Activated CD4-positive, CD25-positive, alpha-beta regulatory T cell (primary cell): ENCODE measurements around the gene PHGDH.
"Not testable (repeated sequence)": the region's sequence is repeated elsewhere in the genome, so short reads cannot be mapped to it uniquely, and the experiment has no call there.

ENCODE experiments used
- DNase-seq, 4 experiments: peaks; one replicate each; lab custom pipeline; 2025; lab: John Stamatoyannopoulos, UW

PHGDH gene

GRCh38 chr1:119697598-119697997 lies 14.1 kb upstream of the PHGDH start:
- DNase-seq: no peak

- DNase-seq: no peak
Measured at GRCh38 chr1:119700326-119700725, 11.4 kb upstream of the PHGDH start.

- no peak for DNase-seq
Measured at GRCh38 chr1:119701659-119702058, 10.1 kb upstream of the PHGDH start.

DNA sequence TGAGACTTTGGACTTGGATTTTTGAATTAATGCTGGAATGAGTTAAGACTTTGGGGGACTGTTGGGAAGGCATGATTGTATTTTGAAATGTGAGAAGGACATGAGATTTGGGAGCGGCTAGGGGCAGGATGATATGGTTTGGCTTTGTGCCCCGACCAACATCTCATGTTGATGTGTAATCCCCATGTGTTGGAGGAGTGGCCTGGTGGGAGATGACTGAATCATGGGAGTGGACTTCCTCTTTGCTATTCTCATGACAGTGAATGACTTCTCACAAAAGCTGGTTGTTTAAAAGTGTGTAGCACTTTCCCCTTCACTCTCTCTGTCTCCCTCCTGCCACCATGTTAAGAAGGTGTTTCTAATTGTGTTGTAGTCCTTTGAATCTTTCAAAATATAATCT lies 9.3 kb upstream of the PHGDH start:
- DNase-seq: no peak

DNA sequence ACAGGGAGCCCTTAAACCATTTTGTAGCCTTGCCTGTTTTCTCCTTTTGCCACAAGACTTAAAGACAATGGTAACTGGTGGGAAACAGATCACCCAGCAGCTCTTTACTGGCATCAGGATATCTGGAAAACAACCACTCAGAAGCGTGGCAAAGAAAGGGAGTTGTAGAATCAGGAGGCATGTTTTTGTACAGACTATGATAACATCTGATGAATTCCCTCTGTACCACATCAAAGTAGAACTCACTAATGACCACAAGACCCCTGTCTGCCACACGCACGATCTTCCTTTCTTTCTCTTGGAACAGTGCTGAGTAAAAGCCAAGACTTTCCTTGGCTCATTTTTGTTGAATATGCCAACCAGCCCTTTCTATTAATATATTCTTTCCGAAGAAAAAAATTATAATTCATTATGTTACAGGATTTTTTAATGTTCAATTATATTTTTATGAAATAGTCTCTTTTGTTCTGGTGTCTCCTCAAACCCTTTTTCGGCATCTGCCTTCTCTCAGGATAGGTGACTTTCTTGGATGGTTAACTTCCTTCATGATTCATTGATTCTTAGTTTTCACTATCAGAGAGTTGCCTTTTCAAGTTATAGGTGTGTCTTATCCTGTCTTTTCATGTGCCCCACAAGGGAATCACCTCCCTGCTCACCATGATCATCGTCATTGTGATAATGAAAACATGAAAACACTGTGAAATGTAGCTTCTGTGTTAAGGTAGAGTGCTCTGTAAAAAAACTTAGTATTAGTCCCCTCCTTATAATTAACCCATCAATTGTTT lies 7.9 kb upstream of the PHGDH start:
- DNase-seq: no peak

GRCh38 chr1:119706599-119706998 lies 5.1 kb upstream of the PHGDH start:
- DNase-seq: not testable (repeated sequence)

DNA sequence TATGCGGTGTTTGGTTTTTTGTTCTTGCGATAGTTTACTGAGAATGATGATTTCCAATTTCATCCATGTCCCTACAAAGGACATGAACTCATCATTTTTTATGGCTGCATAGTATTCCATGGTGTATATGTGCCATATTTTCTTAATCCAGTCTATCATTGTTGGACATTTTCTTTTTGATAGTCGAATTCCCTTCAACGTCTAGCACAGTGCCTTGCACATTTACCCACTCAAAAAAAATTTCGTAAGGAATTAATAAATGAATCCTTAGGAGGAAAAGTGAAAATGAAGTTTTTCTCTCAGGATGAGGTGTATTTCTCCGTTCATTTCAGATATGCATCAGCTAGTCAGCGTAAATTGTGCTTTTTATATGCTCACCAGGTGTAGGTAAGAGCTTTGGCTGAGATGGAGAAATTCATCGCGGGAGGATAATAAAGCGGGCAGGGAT lies 354 bp upstream of the PHGDH start:
- DNase-seq: not testable (repeated sequence)

GRCh38 chr1:119712342-119713038 lies 756 bp downstream of the PHGDH start:
- DNase-seq: no peak

DNA sequence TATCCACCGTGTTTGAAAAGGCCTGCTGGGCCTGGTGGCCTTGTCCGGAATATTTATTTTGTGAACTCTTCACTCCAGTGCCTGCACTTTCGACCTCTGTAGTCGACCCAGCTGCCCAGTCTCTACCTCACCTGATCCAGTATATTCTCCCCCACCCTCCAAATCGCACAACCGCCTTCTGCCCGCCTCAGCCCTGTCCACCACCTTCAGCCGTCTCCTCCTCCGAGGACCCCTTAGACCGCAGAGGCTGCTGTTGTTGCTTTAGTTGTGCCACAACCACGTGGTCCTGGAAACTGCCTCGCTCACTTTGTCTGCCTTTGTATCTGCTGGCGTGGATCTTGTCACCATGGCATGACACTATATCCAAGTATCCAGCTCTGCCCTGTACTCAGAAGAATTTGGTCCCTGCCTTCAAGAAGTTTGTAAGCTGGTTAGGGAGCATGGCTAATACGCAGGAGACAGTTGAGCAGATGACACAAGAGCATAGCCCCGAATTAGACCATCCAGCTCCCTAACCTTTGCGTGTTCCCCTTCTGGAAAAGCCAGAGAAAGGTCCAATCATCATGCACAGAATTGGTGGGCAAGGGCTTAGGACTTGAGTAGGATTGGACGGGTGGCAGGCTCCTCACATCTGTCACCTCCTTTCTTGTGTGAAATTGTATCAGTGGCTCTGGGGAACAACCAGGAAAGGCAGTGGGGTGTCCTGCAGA lies 1.5 kb downstream of the PHGDH start:
- DNase-seq: no peak

DNA sequence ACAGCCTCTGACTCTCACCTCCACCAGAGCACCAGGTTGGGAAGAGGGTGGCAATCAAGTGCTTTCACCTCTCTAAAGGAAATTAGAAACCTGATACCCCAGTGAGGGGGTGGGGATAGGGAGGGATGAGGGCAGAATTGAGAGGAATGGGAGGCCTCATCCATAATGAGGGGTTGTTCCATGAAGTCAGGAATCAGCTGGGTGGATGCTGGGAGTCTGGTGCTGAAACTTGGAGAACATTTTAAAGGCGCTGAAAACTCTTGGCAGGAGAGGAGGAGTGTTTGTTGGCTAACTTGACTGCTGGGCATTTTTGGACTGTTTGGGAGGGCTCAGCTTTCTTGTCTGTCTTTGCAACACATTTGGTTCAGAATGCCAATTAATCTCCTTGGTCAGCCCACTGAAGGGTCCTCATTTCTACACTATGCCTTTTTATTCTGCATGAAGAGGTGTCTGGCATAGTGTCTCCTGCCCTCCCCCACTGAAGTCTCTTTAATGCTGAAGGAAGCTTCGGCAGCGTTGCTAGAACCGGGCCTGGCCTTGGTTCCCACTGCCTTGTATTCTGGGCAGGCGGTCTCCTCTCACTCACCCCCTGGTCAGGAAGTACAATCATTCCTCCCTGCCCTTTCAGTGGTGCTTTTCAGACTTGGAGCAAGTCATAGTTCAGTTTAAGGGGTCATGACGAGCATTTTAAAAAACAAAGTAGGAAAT lies 2.2 kb downstream of the PHGDH start:
- no peak for DNase-seq

DNA sequence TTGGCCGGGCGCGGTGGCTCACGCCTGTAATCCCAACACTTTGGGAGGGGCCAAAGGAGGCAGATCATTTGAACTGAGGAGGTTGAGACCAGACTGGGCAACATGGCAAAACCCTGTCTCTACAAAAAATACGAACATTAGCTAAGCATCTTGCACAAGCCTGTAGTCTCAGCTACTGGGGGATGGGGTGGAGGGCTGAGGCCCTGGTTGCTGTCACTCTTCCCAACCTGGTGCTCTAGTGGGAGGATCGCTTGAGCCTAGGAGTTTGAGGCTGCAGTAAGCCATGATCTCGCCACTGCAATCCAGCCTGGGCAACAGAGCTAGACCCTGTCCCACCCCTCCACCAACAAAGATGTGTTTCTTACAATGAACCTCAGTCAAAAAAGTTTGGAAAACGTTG lies 2.8 kb downstream of the PHGDH start:
- no peak for DNase-seq

- no peak for DNase-seq
Measured at GRCh38 chr1:119715542-119715941, 3.8 kb downstream of the PHGDH start.

GRCh38 chr1:119718409-119718808 lies 6.7 kb downstream of the PHGDH start:
- no peak for DNase-seq

DNA sequence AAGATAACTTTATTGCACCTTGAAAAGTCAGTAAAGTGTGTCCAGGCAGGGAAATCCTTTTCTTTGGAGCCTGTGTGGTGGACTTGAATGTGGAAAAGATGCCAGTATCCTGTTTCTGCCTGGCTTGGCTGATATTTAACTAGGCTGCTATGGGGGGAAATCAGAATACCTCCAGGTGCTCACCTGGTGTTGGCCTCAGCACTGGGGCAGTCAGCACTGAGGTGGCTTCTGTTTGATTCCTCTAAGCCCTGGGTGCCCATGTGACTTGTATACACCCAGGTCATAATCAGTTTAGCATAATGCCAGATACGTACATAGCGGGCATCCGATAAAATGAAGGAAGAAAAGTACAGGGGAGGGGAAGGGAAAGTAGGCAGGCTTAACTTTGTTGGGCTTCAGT lies 7.2 kb downstream of the PHGDH start:
- DNase-seq: no peak

- DNase-seq: no peak
Measured at GRCh38 chr1:119720866-119721440, 9.2 kb downstream of the PHGDH start.

DNA sequence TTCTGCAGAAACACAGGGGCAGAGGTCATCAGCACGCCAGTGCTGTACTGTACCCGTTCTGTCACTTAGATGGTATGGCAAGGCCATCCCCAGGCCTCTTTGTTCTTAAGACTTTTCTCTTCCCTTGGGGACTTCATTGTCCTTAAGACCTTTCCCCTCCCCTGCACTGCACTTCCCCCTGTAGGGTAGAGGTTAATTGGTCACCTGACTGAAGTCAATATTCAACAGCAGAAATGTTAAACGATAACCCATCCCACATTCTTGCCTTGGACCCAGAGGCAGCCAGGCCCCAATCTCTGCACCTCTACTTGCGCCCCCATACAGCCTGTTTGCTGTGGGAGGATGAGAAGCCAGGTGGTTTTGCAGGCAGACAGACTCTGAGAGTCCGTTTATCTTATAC lies 10.2 kb downstream of the PHGDH start:
- DNase-seq: no peak

DNA sequence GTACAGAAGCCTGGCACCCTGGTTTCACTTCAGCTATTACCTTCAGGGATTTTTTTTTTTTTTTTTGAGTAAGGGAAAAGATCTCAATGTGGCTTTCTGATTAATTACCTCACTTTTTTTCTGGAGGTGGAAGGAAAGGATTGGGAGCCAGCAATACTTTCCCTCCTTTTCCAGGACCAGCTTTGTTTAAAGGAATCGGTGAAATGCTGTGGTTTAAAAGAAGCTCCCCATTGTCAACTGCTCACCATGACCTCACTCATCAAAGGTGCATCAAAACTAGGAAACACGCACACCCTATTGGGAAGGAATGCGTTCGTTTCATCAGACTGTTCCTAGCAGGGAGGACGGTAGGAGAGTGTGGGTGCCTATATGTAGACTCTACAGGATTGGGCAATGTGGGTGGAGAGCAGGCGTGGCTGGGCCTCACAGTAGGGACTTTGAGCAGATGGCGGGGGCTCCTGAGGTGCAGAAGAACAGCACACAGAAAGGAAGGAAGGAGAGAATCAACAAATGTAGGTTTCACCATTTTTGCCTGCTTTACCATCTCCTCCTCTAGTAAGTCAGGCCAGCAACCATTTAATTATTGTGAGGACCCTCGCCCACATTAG lies 13.0 kb downstream of the PHGDH start:
- no peak for DNase-seq

GRCh38 chr1:119725626-119726025 lies 13.9 kb downstream of the PHGDH start:
- no peak for DNase-seq

DNA sequence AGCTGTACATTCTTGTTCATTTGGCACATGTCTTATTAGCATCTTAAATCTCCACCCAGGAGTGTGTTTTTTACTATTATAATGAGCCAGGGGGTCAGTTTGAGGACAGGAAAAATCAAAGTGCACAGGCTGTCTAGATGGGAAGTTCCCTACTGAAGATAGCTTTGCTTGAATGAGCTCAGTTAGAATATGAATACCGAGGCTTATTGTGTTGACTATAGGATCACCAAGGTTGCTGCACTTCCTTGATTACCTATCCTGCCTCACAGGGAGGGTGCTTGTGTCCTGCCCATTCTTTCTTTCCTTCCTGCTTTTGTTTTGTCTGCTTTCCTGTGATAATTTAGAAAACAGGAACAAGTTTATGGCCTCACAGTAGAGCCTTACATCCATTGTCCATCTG lies 16.3 kb downstream of the PHGDH start:
- DNase-seq: no peak

DNA sequence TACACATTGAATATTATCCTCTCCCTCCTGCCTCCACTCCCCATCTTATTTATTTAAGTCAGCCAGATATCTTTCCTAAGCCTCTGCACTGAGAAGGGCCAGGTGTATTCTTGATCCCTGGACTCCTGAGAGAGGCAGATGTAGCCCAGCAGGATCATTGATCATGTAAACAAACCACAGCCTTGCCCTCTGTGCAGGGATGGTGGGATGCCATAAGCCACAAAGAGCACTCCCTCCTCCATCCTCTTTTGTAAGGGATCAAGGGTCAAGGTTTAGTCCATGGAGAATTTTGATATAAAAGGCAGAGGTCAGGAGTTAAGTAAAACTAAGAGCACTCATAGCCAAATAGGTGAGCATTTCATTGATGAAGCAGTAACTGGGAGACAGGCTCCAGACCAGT lies 17.3 kb downstream of the PHGDH start:
- DNase-seq: no peak

- DNase-seq: no peak
Measured at GRCh38 chr1:119731060-119731459, 19.3 kb downstream of the PHGDH start.
